OCI-LY3 (cell line): ENCODE results near the gene PLSCR4.

Source experiments
- CTCF ChIP-seq: fragments of 200-600, 300-600 bp; sonication (generic); IDR thresholded peaks from 2 replicates; pipeline ENCODE4 v1.5.1; 2014; ENCODE audit warnings: antibody characterized with exemption, low read length, low read depth
- EZH2phosphoT487 ChIP-seq: fragments of 200-600 bp; shearing (Covaris generic); IDR thresholded peaks from 2 replicates; pipeline ENCODE4 v1.6.1; 2018; ENCODE audit warnings: antibody characterized with exemption, mixed run types, low read depth

GRCh38 chr3:146269271-146269670 is 18.4 kb upstream of the PLSCR4 start:
- TF ChIP-seq CTCF (no peak), EZH2phosphoT487 (no peak)
